Measurements from ENCODE around the gene GLCCI1.
"Not testable (repeated sequence)": the region's sequence is repeated elsewhere in the genome, so short reads cannot be mapped to it uniquely, and the experiment has no call there.

Gene GLCCI1

GRCh38 chr7:7990441-7990761 is 21.8 kb downstream of the GLCCI1 start:
- DNase-seq: no peak

- DNase-seq: no peak
Measured at GRCh38 chr7:7992506-7992905, 23.9 kb downstream of the GLCCI1 start.

GRCh38 chr7:7995348-7995747 is 26.8 kb downstream of the GLCCI1 start:
- DNase-seq: not testable (repeated sequence)

GRCh38 chr7:7996568-7996967 is 28.0 kb downstream of the GLCCI1 start:
- no peak for DNase-seq

- no peak for DNase-seq
Measured at GRCh38 chr7:8000315-8000941, 31.8 kb downstream of the GLCCI1 start.

GRCh38 chr7:8003077-8003476 is 34.5 kb downstream of the GLCCI1 start:
- DNase-seq: no peak

GRCh38 chr7:8005279-8005678 is 36.7 kb downstream of the GLCCI1 start:
- DNase-seq: no peak

- DNase-seq: no peak
Measured at GRCh38 chr7:8014399-8014798, 45.8 kb downstream of the GLCCI1 start.

GRCh38 chr7:8015100-8015745 is 46.6 kb downstream of the GLCCI1 start:
- no peak for DNase-seq

GRCh38 chr7:8015746-8016120 is 47.1 kb downstream of the GLCCI1 start:
- no peak for DNase-seq

- DNase-seq: no peak
Measured at GRCh38 chr7:8017423-8017822, 48.8 kb downstream of the GLCCI1 start.

GRCh38 chr7:8018961-8019360 is 50.4 kb downstream of the GLCCI1 start:
- no peak for DNase-seq

- DNase-seq: no peak
Measured at GRCh38 chr7:8022628-8023027, 54.0 kb downstream of the GLCCI1 start.

- no peak for DNase-seq
Measured at GRCh38 chr7:8035192-8035591, 66.6 kb downstream of the GLCCI1 start.

- DNase-seq: peak; percentile 29
Measured at GRCh38 chr7:8035647-8036518, 67.3 kb downstream of the GLCCI1 start.

GRCh38 chr7:8037151-8037550 is 68.6 kb downstream of the GLCCI1 start:
- no peak for DNase-seq

- DNase-seq: no peak
Measured at GRCh38 chr7:8040768-8041369, 72.3 kb downstream of the GLCCI1 start.

GRCh38 chr7:8042796-8043535 is 74.4 kb downstream of the GLCCI1 start:
- no peak for DNase-seq

GRCh38 chr7:8044761-8045430 is 76.3 kb downstream of the GLCCI1 start:
- no peak for DNase-seq

- DNase-seq: not testable (repeated sequence)
Measured at GRCh38 chr7:8048067-8048466, 79.5 kb downstream of the GLCCI1 start.

GRCh38 chr7:8051373-8051772 is 82.8 kb downstream of the GLCCI1 start:
- no peak for DNase-seq

GRCh38 chr7:8051998-8052397 is 83.4 kb downstream of the GLCCI1 start:
- no peak for DNase-seq

Measured in NCI-H1092 treated with DMSO at 0.1 percent for 48 hours (cell line).